HCT116 (cell line): ENCODE results near the gene LRP1B. TPM values are rescaled to one million over a fixed set of nuclear protein-coding genes. Genes with fewer than 3 reads are reported as not detected.

ENCODE experiments used
- ATAC-seq: fragments of 200-7000 bp; cut with Tn5 transposase; 2 replicates; pipeline ENCODE4 v1.9.1; 2020; ENCODE audit warnings: mild to moderate bottlenecking, moderate library complexity
- BruUV-seq: library from RNA; stranded (reverse); fragments of 400-500 nt; replicated peaks from 2 replicates; lab custom pipeline; 2021; lab: Mats Ljungman, UMichigan
- CTCF ChIA-PET: fragments of 300-600 bp; sonication (Branson Sonifier 250); formaldehyde crosslinking; loops from one replicate; lab custom pipeline; 2021; ENCODE audit warnings: antibody characterized with exemption; lab: Charles Lee
- POLR2A ChIA-PET: fragments of 300-600, 350-600 bp; sonication (Branson Sonifier 250); formaldehyde crosslinking; loops from one replicate; lab custom pipeline; 2021; ENCODE audit warnings: antibody characterized with exemption; lab: Charles Lee
- RAD21 ChIA-PET, 2 experiments: fragments of 300-600 bp; sonication (Branson Sonifier 250); formaldehyde crosslinking; loops; one replicate each; lab custom pipeline; 2023; ENCODE audit warnings: low total read pairs in 2 of 2; ENCODE audit not compliant: uncharacterized antibody in 2 of 2, unreplicated experiment in 2 of 2, low non-redundant PET in 1 of 2; lab: Charles Lee
- DNase-seq: peaks from one replicate; pipeline ENCODE4 v3.0.0-alpha.2; 2010; ENCODE audit warnings: low read depth, low spot score
- H2AFZ ChIP-seq: fragments of 200-600 bp; shearing (Covaris generic), sonication (generic); 2 replicates; pipeline ENCODE4 v1.6.1; 2017; ENCODE audit warnings: low read depth, mixed run types, mixed read lengths, antibody characterized with exemption, low read length; ENCODE audit not compliant: poor library complexity, severe bottlenecking
- H3K27ac ChIP-seq: 2 replicates; pipeline ENCODE4 v1.5.1; 2012; ENCODE audit warnings: low read depth, low read length
- H3K27me3 ChIP-seq: fragments of 200-600 bp; sonication (generic); 2 replicates; pipeline ENCODE4 v1.6.1; 2016; ENCODE audit warnings: mixed run types, low read length, mixed read lengths; ENCODE audit not compliant: insufficient read depth
- H3K36me3 ChIP-seq, 2 experiments: fragments of 200-500 bp in 1 of 2; fragments of 200-600 bp in 1 of 2; sonication (Bioruptor generic) in 1 of 2; sonication (generic) in 1 of 2; 2 replicates each; pipeline versions ENCODE4 v1.5.1 to v1.6.1; 2014 to 2016; ENCODE audit warnings: low read length in 2 of 2, inconsistent platforms in 1 of 2, mixed read lengths in 1 of 2, mixed run types in 1 of 2; ENCODE audit not compliant: insufficient read depth in 2 of 2, control insufficient read depth in 1 of 2
- H3K4me1 ChIP-seq, 2 experiments: fragments of 200-600 bp in 1 of 2; sonication (generic) in 1 of 2; 2 replicates each; pipeline versions ENCODE4 v1.5.1 to v1.6.1; 2012 to 2017; ENCODE audit warnings: low read length in 2 of 2, inconsistent platforms in 1 of 2, mild to moderate bottlenecking in 1 of 2, mixed read lengths in 1 of 2, mixed run types in 1 of 2, moderate library complexity in 1 of 2; ENCODE audit not compliant: insufficient read depth in 2 of 2, control insufficient read depth in 1 of 2
- H3K4me2 ChIP-seq: fragments of 200-600 bp; sonication (generic); 2 replicates; pipeline ENCODE4 v1.6.1; 2017; ENCODE audit warnings: mixed run types, low read length, mixed read lengths
- H3K4me3 ChIP-seq, 2 experiments: fragments of 200-600 bp in 1 of 2; sonication (generic) in 1 of 2; replicated peaks in 1 of 2; 2 replicates each; pipeline ENCODE4 v1.5.1; 2011 to 2016; ENCODE audit warnings: low read length in 2 of 2, control low read depth in 1 of 2, low read depth in 1 of 2, mild to moderate bottlenecking in 1 of 2, mixed read lengths in 1 of 2, mixed run types in 1 of 2
- H3K79me2 ChIP-seq: fragments of 200-600 bp; sonication (generic); 2 replicates; pipeline ENCODE4 v1.6.1; 2017; ENCODE audit warnings: mild to moderate bottlenecking, mixed run types, low read length, moderate library complexity, mixed read lengths; ENCODE audit not compliant: insufficient read depth
- H3K9ac ChIP-seq: fragments of 200-600 bp; sonication (generic); 2 replicates; pipeline ENCODE4 v1.6.1; 2016; ENCODE audit warnings: low read length, mixed read lengths
- H3K9me2 ChIP-seq: fragments of 200-600 bp; sonication (generic), shearing (Covaris generic); 2 replicates; pipeline ENCODE4 v1.6.1; 2017; ENCODE audit warnings: mixed run types, mild to moderate bottlenecking, moderate library complexity; ENCODE audit not compliant: insufficient read depth
- H3K9me3 ChIP-seq, 2 experiments: fragments of 200-500 bp in 1 of 2; fragments of 200-600 bp in 1 of 2; sonication (Bioruptor generic) in 1 of 2; sonication (generic) in 1 of 2; 2 replicates each; pipeline ENCODE4 v1.6.1; 2014 to 2017; ENCODE audit warnings: low read length in 2 of 2, mixed read lengths in 2 of 2, inconsistent platforms in 1 of 2, low read depth in 1 of 2, mild to moderate bottlenecking in 1 of 2, mixed run types in 1 of 2, moderate library complexity in 1 of 2; ENCODE audit not compliant: control insufficient read depth in 1 of 2, insufficient read depth in 1 of 2
- H4K20me1 ChIP-seq: fragments of 200-600 bp; sonication (generic), shearing (Covaris generic); 2 replicates; pipeline ENCODE4 v1.6.1; 2017; ENCODE audit warnings: mixed run types, mild to moderate bottlenecking, moderate library complexity; ENCODE audit not compliant: insufficient read depth
- ATF3 ChIP-seq: IDR thresholded peaks from 2 replicates; pipeline ENCODE4 v1.6.1; 2012
- CBX3 ChIP-seq: IDR thresholded peaks from 2 replicates; pipeline ENCODE4 v1.6.1; 2012; ENCODE audit warnings: low read depth
- CTCF ChIP-seq, 3 experiments: fragments of 200-600 bp in 1 of 3; sonication (generic) in 1 of 3; IDR thresholded peaks in 2 of 3; conservative IDR thresholded peaks in 1 of 3; 2 replicates each; pipeline ENCODE4 v1.5.1; 2012 to 2017; ENCODE audit warnings: low read depth in 2 of 3, low read length in 2 of 3, antibody characterized with exemption in 1 of 3, borderline replicate concordance in 1 of 3, control low read depth in 1 of 3, mild to moderate bottlenecking in 1 of 3, mixed read lengths in 1 of 3, mixed run types in 1 of 3, moderate library complexity in 1 of 3; ENCODE audit not compliant: insufficient read depth in 1 of 3
- EGR1 ChIP-seq: IDR thresholded peaks from 2 replicates; pipeline ENCODE4 v1.6.1; 2012; ENCODE audit warnings: low read depth
- ELF1 ChIP-seq: IDR thresholded peaks from 2 replicates; pipeline ENCODE4 v1.6.1; 2012; ENCODE audit warnings: low read depth, borderline replicate concordance
- EZH2 ChIP-seq: fragments of 200-600 bp; sonication (generic); IDR thresholded peaks from 2 replicates; pipeline ENCODE4 v1.6.1; 2017; ENCODE audit warnings: antibody characterized with exemption, mixed run types
- JUND ChIP-seq: IDR thresholded peaks from 2 replicates; pipeline ENCODE4 v1.6.1; 2012
- POLR2A ChIP-seq: IDR thresholded peaks from 2 replicates; pipeline ENCODE4 v1.7.0; 2011; ENCODE audit warnings: borderline replicate concordance; ENCODE audit not compliant: insufficient read depth, insufficient read length; ENCODE audit errors: extremely low read depth
- RAD21 ChIP-seq: IDR thresholded peaks from 2 replicates; pipeline ENCODE4 v1.6.1; 2012; ENCODE audit warnings: low read depth, mild to moderate bottlenecking
- SIN3A ChIP-seq: IDR thresholded peaks from 2 replicates; pipeline ENCODE4 v1.6.1; 2012; ENCODE audit warnings: low read depth
- SP1 ChIP-seq: IDR thresholded peaks from 2 replicates; pipeline ENCODE4 v1.6.1; 2012; ENCODE audit warnings: low read depth
- SRF ChIP-seq: IDR thresholded peaks from 2 replicates; pipeline ENCODE4 v1.6.1; 2012; ENCODE audit warnings: low read depth
- TCF7L2 ChIP-seq: IDR thresholded peaks from 2 replicates; pipeline ENCODE4 v1.7.0; 2011; ENCODE audit warnings: borderline replicate concordance, inconsistent platforms; ENCODE audit not compliant: insufficient read depth, insufficient read length; ENCODE audit errors: extremely low read depth
- ZBTB33 ChIP-seq: IDR thresholded peaks from 2 replicates; pipeline ENCODE4 v1.6.1; 2011; ENCODE audit warnings: mild to moderate bottlenecking, low read length, moderate library complexity; ENCODE audit not compliant: insufficient replicate concordance; ENCODE audit errors: extremely low read depth
- ZFX ChIP-seq: fragments of 450-650 bp; IDR thresholded peaks from 2 replicates; pipeline ENCODE4 v1.6.1; 2017
- ZNF274 ChIP-seq: fragments of 200-500 bp; sonication (Bioruptor generic); IDR thresholded peaks from 2 replicates; pipeline ENCODE4 v1.6.1; 2014; ENCODE audit warnings: mild to moderate bottlenecking, low read depth, low read length, inconsistent platforms
- intact Hi-C: fragments of 100-400 bp; cut with micrococcal nuclease; formaldehyde crosslinking; loops from 2 replicates; pipeline ENCODE4 v1.10.0; 2022
- total RNA-seq: library from RNA; stranded (reverse); gene quantifications from one replicate; pipeline ENCODE4 v1.2.1, GENCODE V29; 2021; ENCODE audit not compliant: unreplicated experiment
- TF ChIP-seq, protein P1 (sequence below): IDR thresholded peaks from 2 replicates; pipeline ENCODE4 v1.6.1; 2012
- TF ChIP-seq, protein P2 (sequence below): IDR thresholded peaks from 2 replicates; pipeline ENCODE4 v1.6.1; 2012; ENCODE audit warnings: low read depth

Gene LRP1B
- total RNA-seq, 1 experiment from 2014 or later = 0.34 TPM

GRCh38 chr2:141037361-141037760 lies 1093.5 kb downstream of the LRP1B start:
- Histone ChIP-seq H2AFZ (no peak overlapping the region), H3K79me2 (no peaks in the 10 kb centered on the region), H3K36me3 (no peaks in the 10 kb centered on the region), H3K27ac (no peak overlapping the region), H3K27me3 (no peaks in the 10 kb centered on the region), H3K9me3 (no peaks in the 10 kb centered on the region), H3K9me2 (no peaks in the 10 kb centered on the region), H4K20me1 (no peaks in the 10 kb centered on the region), H3K9ac (no peak overlapping the region), H3K4me2 (no peak overlapping the region), H3K4me1 (no peaks in the 10 kb centered on the region), H3K4me3 (no peak overlapping the region)
- intact Hi-C loops = no loop called here
- BruUV-seq = no TSS peak
- CTCF ChIA-PET = no interaction called here
- ATAC-seq (no peak), DNase-seq (no peak)
- no peak for TF ChIP-seq JUND
- no peak for TF ChIP-seq CTCF (IDR thresholded peaks at IDR 0.05 in 2 of 3, conservative IDR thresholded peaks at IDR 0.05 in 1 of 3; ENCODE audit: borderline replicate concordance in 1 of 3, insufficient read depth in 1 of 3, low read depth in 2 of 3, low read length in 2 of 3)
- no peak for TF ChIP-seq CBX3
- TF ChIP-seq ZBTB33 = no peak
- no peak for TF ChIP-seq ELF1
- no peak for TF ChIP-seq SP1
- TF ChIP-seq SIN3A = no peak
- no peak for TF ChIP-seq EZH2
- no peak for TF ChIP-seq POLR2A
- TF ChIP-seq ZNF274 = no peak
- TF ChIP-seq, protein P1, sequence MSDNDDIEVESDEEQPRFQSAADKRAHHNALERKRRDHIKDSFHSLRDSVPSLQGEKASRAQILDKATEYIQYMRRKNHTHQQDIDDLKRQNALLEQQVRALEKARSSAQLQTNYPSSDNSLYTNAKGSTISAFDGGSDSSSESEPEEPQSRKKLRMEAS = no peak
- no peak for TF ChIP-seq SRF
- TF ChIP-seq ZFX = no peak
- TF ChIP-seq, protein P2, sequence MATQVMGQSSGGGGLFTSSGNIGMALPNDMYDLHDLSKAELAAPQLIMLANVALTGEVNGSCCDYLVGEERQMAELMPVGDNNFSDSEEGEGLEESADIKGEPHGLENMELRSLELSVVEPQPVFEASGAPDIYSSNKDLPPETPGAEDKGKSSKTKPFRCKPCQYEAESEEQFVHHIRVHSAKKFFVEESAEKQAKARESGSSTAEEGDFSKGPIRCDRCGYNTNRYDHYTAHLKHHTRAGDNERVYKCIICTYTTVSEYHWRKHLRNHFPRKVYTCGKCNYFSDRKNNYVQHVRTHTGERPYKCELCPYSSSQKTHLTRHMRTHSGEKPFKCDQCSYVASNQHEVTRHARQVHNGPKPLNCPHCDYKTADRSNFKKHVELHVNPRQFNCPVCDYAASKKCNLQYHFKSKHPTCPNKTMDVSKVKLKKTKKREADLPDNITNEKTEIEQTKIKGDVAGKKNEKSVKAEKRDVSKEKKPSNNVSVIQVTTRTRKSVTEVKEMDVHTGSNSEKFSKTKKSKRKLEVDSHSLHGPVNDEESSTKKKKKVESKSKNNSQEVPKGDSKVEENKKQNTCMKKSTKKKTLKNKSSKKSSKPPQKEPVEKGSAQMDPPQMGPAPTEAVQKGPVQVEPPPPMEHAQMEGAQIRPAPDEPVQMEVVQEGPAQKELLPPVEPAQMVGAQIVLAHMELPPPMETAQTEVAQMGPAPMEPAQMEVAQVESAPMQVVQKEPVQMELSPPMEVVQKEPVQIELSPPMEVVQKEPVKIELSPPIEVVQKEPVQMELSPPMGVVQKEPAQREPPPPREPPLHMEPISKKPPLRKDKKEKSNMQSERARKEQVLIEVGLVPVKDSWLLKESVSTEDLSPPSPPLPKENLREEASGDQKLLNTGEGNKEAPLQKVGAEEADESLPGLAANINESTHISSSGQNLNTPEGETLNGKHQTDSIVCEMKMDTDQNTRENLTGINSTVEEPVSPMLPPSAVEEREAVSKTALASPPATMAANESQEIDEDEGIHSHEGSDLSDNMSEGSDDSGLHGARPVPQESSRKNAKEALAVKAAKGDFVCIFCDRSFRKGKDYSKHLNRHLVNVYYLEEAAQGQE = no peak
- no peak for TF ChIP-seq RAD21
- no peak for TF ChIP-seq ATF3
- no peak for TF ChIP-seq EGR1
- no peak for TF ChIP-seq TCF7L2
- RAD21 ChIA-PET = no interaction called here
- POLR2A ChIA-PET = no interaction called here
